ENCODE results near the gene MAPK1.

- TF ChIP-seq CTCF (IDR thresholded peaks at IDR 0.05) (no peak), POLR2A (IDR thresholded peaks at IDR 0.05) (no peak)
Measured at GRCh38 chr22:21827628-21828267, 39.7 kb downstream of the MAPK1 start.

Measured in uterus (tissue), 2 donors.